K562 (cell line): Measurements from ENCODE around the gene GTPBP1. TPM values are rescaled to one million over a fixed set of nuclear protein-coding genes. Genes with fewer than 3 reads are reported as not detected.

Experiments
- ATAC-seq: fragments of 200-7000 bp; cut with Tn5 transposase; 3 replicates; pipeline ENCODE4 v1.9.1; 2020; ENCODE audit warnings: moderate library complexity
- BruUV-seq: library from RNA; stranded (reverse); fragments of 400-500 nt; replicated peaks from 2 replicates; lab custom pipeline; 2021; lab: Mats Ljungman, UMichigan
- CTCF ChIA-PET: fragments of 300-600 bp; formaldehyde crosslinking; extraction: SDS; loops from one replicate; lab custom pipeline; 2021; ENCODE audit warnings: low intra/inter-chr PET ratio; lab: Yijun Ruan, JAX
- POLR2A ChIA-PET: fragments of 300-600, 350-650 bp; sonication (Branson Sonifier 250); formaldehyde crosslinking; extraction: SDS; loops from one replicate; lab custom pipeline; 2021; ENCODE audit warnings: antibody characterized with exemption, inconsistent platforms; lab: Yijun Ruan, JAX
- DNase-seq, 4 experiments: peaks; one replicate each; pipeline versions ENCODE4 v3.0.0 to v3.0.0-alpha.2; 2011 to 2018; ENCODE audit warnings: low spot score in 3 of 4, mixed read lengths in 3 of 4; ENCODE audit errors: extremely low read depth in 1 of 4
- FAIRE-seq: peaks from 2 replicates; lab custom pipeline; 2011; peaks lifted over from hg19 to GRCh38; lab: Jason Lieb, UNC
- H2AFZ ChIP-seq: 2 replicates; pipeline ENCODE4 v1.6.0; 2011; ENCODE audit warnings: low read depth, low read length, control low read depth, inconsistent platforms
- H3K27ac ChIP-seq: fragments of 200-600 bp; 3 replicates; pipeline ENCODE4 v1.8.0; 2011; ENCODE audit warnings: low read depth, mild to moderate bottlenecking, control low read depth, inconsistent platforms, low read length, moderate library complexity, mixed read lengths; ENCODE audit errors: extremely low read depth
- H3K27me3 ChIP-seq, 2 experiments: fragments of 300-600 bp in 1 of 2; 2 replicates in 1 of 2; 3 replicates in 1 of 2; pipeline versions ENCODE4 v1.6.0 to v1.8.0; 2011; ENCODE audit warnings: inconsistent platforms in 2 of 2, low read length in 2 of 2, mild to moderate bottlenecking in 1 of 2, mixed read lengths in 1 of 2, moderate library complexity in 1 of 2; ENCODE audit not compliant: control insufficient read depth in 2 of 2, insufficient read depth in 2 of 2
- H3K36me3 ChIP-seq: fragments of 300-600 bp; 3 replicates; pipeline ENCODE4 v1.8.0; 2011; ENCODE audit warnings: mild to moderate bottlenecking, low read length, inconsistent platforms; ENCODE audit not compliant: control insufficient read depth, insufficient read depth
- H3K4me1 ChIP-seq, 2 experiments: fragments of 200-600 bp in 1 of 2; replicated peaks in 1 of 2; 2 replicates in 1 of 2; 3 replicates in 1 of 2; pipeline versions ENCODE4 v1.5.1 to v1.8.0; 2011; ENCODE audit warnings: inconsistent platforms in 2 of 2, low read length in 2 of 2, mild to moderate bottlenecking in 1 of 2, mixed read lengths in 1 of 2, moderate library complexity in 1 of 2; ENCODE audit not compliant: control insufficient read depth in 2 of 2, insufficient read depth in 2 of 2
- H3K4me2 ChIP-seq: 2 replicates; pipeline ENCODE4 v1.6.1; 2011; ENCODE audit warnings: low read length, control low read depth, inconsistent platforms, mixed read lengths; ENCODE audit not compliant: insufficient read depth
- H3K4me3 ChIP-seq: fragments of 200-600 bp; sonication (generic), shearing (Covaris generic); 2 replicates; pipeline ENCODE4 v1.5.1; 2016; ENCODE audit warnings: control low read depth, inconsistent platforms
- H3K79me2 ChIP-seq: fragments of 200-600 bp; 3 replicates; pipeline ENCODE4 v1.8.0; 2011; ENCODE audit warnings: low read length, inconsistent platforms; ENCODE audit not compliant: control insufficient read depth, insufficient read depth
- H3K9ac ChIP-seq, 2 experiments: 2 replicates each; pipeline versions ENCODE4 v1.6.0 to v1.6.1; 2011; ENCODE audit warnings: low read depth in 2 of 2, low read length in 2 of 2, control low read depth in 1 of 2, inconsistent platforms in 1 of 2, mild to moderate bottlenecking in 1 of 2, mixed read lengths in 1 of 2; ENCODE audit not compliant: insufficient read depth in 1 of 2
- H3K9me1 ChIP-seq: one replicate; pipeline ENCODE4 v1.6.0; 2011; ENCODE audit warnings: inconsistent platforms, mild to moderate bottlenecking, low read length, moderate library complexity; ENCODE audit not compliant: control insufficient read depth, insufficient read depth
- H3K9me3 ChIP-seq: replicated peaks from 2 replicates; pipeline ENCODE4 v1.5.1; 2011; ENCODE audit warnings: low read depth, low read length, inconsistent platforms; ENCODE audit not compliant: control insufficient read depth, insufficient read depth
- H4K20me1 ChIP-seq: replicated peaks from 2 replicates; pipeline ENCODE4 v1.6.1; 2011; ENCODE audit warnings: low read length, inconsistent platforms, mixed read lengths; ENCODE audit not compliant: control insufficient read depth, insufficient read depth
- CREBBP ChIP-seq: IDR thresholded peaks from one replicate; pipeline ENCODE4 v1.6.1; 2012; ENCODE audit warnings: low read depth, mild to moderate bottlenecking, control low read depth, inconsistent platforms, low read length
- KDM4B ChIP-seq, 2 experiments: fragments of 450-650 bp in 1 of 2; sonication (generic) in 1 of 2; IDR thresholded peaks; 2 replicates each; pipeline ENCODE4 v1.6.1; 2016 to 2017; ENCODE audit warnings: borderline replicate concordance in 2 of 2, antibody characterized with exemption in 1 of 2, low read depth in 1 of 2, mild to moderate bottlenecking in 1 of 2
- NCOA1 ChIP-seq: fragments of 450-650 bp; IDR thresholded peaks from 2 replicates; pipeline ENCODE4 v1.6.1; 2016; ENCODE audit warnings: low read depth
- NR2C1 ChIP-seq, 2 experiments: fragments of 450-650 bp; IDR thresholded peaks; 2 replicates each; pipeline ENCODE4 v1.6.1; 2017; ENCODE audit warnings: mild to moderate bottlenecking in 2 of 2, antibody characterized with exemption in 1 of 2, inconsistent platforms in 1 of 2, missing compliant biosample characterization in 1 of 2, missing genetic modification characterization in 1 of 2
- ZNF282 ChIP-seq: sonication (generic); formaldehyde crosslinking; IDR thresholded peaks from 2 replicates; pipeline ENCODE4 v1.8.1; 2023; ENCODE audit warnings: missing genetic modification reagents
- ZNF324 ChIP-seq: fragments of 250-450 bp; sonication (Bioruptor Pico); IDR thresholded peaks from 2 replicates; pipeline ENCODE4 v1.4.0; 2020; ENCODE audit warnings: mild to moderate bottlenecking
- ZNF449 ChIP-seq: fragments of 250-450 bp; sonication (Bioruptor Pico); IDR thresholded peaks from 2 replicates; pipeline ENCODE4 v1.8.0; 2022; ENCODE audit warnings: moderate library complexity, mild to moderate bottlenecking, inconsistent platforms
- ZZZ3 ChIP-seq: fragments of 450-650 bp; IDR thresholded peaks from 2 replicates; pipeline ENCODE4 v1.6.1; 2016; ENCODE audit warnings: antibody characterized with exemption, mild to moderate bottlenecking, moderate library complexity
- WGBS: fragments of 100-300 bp; shearing (Covaris generic); methylation state at CpG from one replicate; pipeline ENCODE4 v1.1.6; 2016; ENCODE audit warnings: low coverage, mixed read lengths; ENCODE audit not compliant: insufficient coverage; ENCODE audit errors: missing lambda C conversion rate; 5-methylcytosine and 5-hydroxymethylcytosine counted together
- in situ Hi-C: fragments of 300-500 bp; cut with MboI; formaldehyde crosslinking; loops from 4 replicates; pipeline ENCODE4 v1.15.0; 2018; ENCODE audit warnings: inconsistent platforms, mixed read lengths
- intact Hi-C: fragments of 100-400 bp; cut with micrococcal nuclease; formaldehyde crosslinking; loops from 2 replicates; pipeline ENCODE4 v1.14.2; 2022
- polyA plus RNA-seq, 8 experiments: library from polyadenylated mRNA; depleted of rRNA in 4 of 8; stranded (reverse) in 5 of 8; unstranded in 3 of 8; fragments of >200 nt; fragmentation: Nextera tagmentation in 2 of 8; fragmentation: Illumina TruSeq in 1 of 8; extraction: Ambion mirVana in 2 of 8; extraction: Trizol in 1 of 8; gene quantifications; 2 replicates each; pipeline versions ENCODE4 v1.2.1 to v1.2.3, GENCODE V29; 2011 to 2014; ENCODE audit warnings: inconsistent platforms in 1 of 8, missing spikeins in 1 of 8
- total RNA-seq, 7 experiments: library from RNA; depleted of rRNA in 6 of 7; stranded (reverse); fragments of >200 nt in 6 of 7; fragmentation: Illumina TruSeq in 2 of 7; extraction: Trizol in 2 of 7; gene quantifications; 2 replicates each; pipeline versions ENCODE4 v1.2.1 to v1.2.3, GENCODE V29; 2011 to 2021; ENCODE audit warnings: low replicate concordance in 1 of 7

GTPBP1 gene
- total and polyA plus RNA-seq, 9 of the 15 experiments (the other 6 are each of a cell fraction or from before 2014, with no cell fraction given): 0.83 to 53.2 (median 23.3) TPM

DNA sequence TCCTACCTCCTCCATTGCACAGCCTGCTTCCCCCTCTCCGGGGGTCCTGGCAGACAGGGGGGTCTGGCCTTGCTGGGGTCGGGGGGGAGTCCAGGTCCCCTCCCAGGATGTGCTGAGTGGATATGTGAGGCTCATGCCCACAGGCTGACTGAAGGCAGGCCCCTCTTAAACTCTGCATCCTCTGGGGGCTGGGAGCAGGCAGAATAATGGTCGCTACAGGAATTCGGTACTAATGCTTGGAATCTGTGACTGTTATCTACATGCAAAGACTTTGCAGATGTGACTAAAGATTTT lies 51.7 kb downstream of the GTPBP1 start:
- no peaks in the 10 kb centered on the region for H3K27me3 ChIP-seq
- in situ Hi-C loops (no loop called here), intact Hi-C loops (no loop called here)
- TF ChIP-seq ZNF324 (CRISPR knock-in tag): no peak
- no peak for TF ChIP-seq NR2C1 (IDR thresholded peaks at IDR 0.05)
- no peak for TF ChIP-seq NR2C1 (tag; IDR thresholded peaks at IDR 0.05)
- no peak for TF ChIP-seq ZZZ3
- TF ChIP-seq ZNF282 (CRISPR knock-in tag): no peak
- no peak for TF ChIP-seq CREBBP
- TF ChIP-seq ZNF449: no peak
- TF ChIP-seq KDM4B (IDR thresholded peaks at IDR 0.05; ENCODE audit: borderline replicate concordance in 2 of 2, low read depth in 1 of 2): no peak
- TF ChIP-seq NCOA1: no peak
- 0 out of 4 replicates have a peak overlapping the region, but pooled peaks of 1 of the 2 experiments have one; percentile 97 for H3K9ac ChIP-seq
- H3K27ac ChIP-seq: no peak overlapping the region
- POLR2A ChIA-PET: interaction anchor here (5.3 kb wide), 1 partner anchor 11 kb away, joined by 25 read pairs; no protein-coding TSS in a partner anchor
- no peaks in the 10 kb centered on the region for H3K9me1 ChIP-seq
- no peak for FAIRE-seq
- no peak overlapping the region for H3K4me3 ChIP-seq
- DNase-seq: no peak
- H3K4me2 ChIP-seq: peak overlapping the region; percentile 87; the same call in 1 of the 2 replicates
- H2AFZ ChIP-seq: no peak overlapping the region
- peaks cover 8% of the 10 kb centered on the region; the same call in 1 of the 3 replicates for H3K36me3 ChIP-seq
- peaks cover 4 to 46% of the 10 kb centered on the region in 2 experiments; a peak in 4 of 5 replicates for H3K4me1 ChIP-seq
- no peaks in the 10 kb centered on the region for H3K9me3 ChIP-seq
- CTCF ChIA-PET: no interaction called here
- no peaks in the 10 kb centered on the region; the same call in 1 of the 2 replicates for H4K20me1 ChIP-seq
- no TSS peak for BruUV-seq
- 50% methylated on average over 3 of the region's 4 CpGs for WGBS
- no peak for ATAC-seq
- peaks cover 23% of the 10 kb centered on the region for H3K79me2 ChIP-seq
